SK-N-SH treated with all-trans-retinoic acid at 6 μM for 48 hours (cell line): ENCODE data around the gene IFITM1.

Experiments used
- ESRRG ChIP-seq: fragments of 250-450 bp; sonication (Bioruptor Pico); IDR thresholded peaks from 2 replicates; pipeline ENCODE4 v1.6.1; 2021; ENCODE audit warnings: mild to moderate bottlenecking
- ISL1 ChIP-seq: fragments of 250-450 bp; sonication (Bioruptor Pico); IDR thresholded peaks from 2 replicates; pipeline ENCODE4 v2.1.2; 2022; ENCODE audit warnings: mild to moderate bottlenecking, moderate library complexity
- TSHZ2 ChIP-seq: fragments of 250-450 bp; sonication (Bioruptor Pico); IDR thresholded peaks from 2 replicates; pipeline ENCODE4 v1.5.0; 2020; ENCODE audit warnings: mild to moderate bottlenecking, moderate library complexity
- ZFP3 ChIP-seq: fragments of 250-450 bp; sonication (Bioruptor Pico); IDR thresholded peaks from 2 replicates; pipeline ENCODE4 v1.5.0; 2020; ENCODE audit warnings: mild to moderate bottlenecking, moderate library complexity
- ZNF70 ChIP-seq: fragments of 450-650 bp; formaldehyde crosslinking; IDR thresholded peaks from 2 replicates; pipeline ENCODE4 v1.5.0; 2020; ENCODE audit warnings: mild to moderate bottlenecking, moderate library complexity

- TF ChIP-seq ESRRG (CRISPR knock-in tag) (no peak), ZFP3 (no peak), ZNF70 (no peak), TSHZ2 (CRISPR knock-in tag) (no peak), ISL1 (CRISPR knock-in tag) (no peak)
Observed at GRCh38 chr11:269146-269890, 44.5 kb upstream of the IFITM1 start.
